Activated CD4-positive, CD25-positive, alpha-beta regulatory T cell (primary cell): ENCODE measurements around the gene GPR27.
A peak's percentile ranks its signal among the peaks of the same experiment; 100 is the strongest.

Experiments used
- DNase-seq, 4 experiments: peaks; one replicate each; lab custom pipeline; 2025; lab: John Stamatoyannopoulos, UW

The GPR27 gene

GRCh38 chr3:71732637-71733036 is 21.0 kb upstream of the GPR27 start:
- DNase-seq: no peak

- no peak for DNase-seq
Measured at GRCh38 chr3:71733319-71733718, 20.3 kb upstream of the GPR27 start.

GRCh38 chr3:71734881-71735280 is 18.8 kb upstream of the GPR27 start:
- DNase-seq: no peak

GRCh38 chr3:71742621-71743020 is 11.0 kb upstream of the GPR27 start:
- DNase-seq: no peak

- no peak for DNase-seq
Measured at GRCh38 chr3:71744738-71745137, 8.9 kb upstream of the GPR27 start.

GRCh38 chr3:71751602-71752001 is 2.1 kb upstream of the GPR27 start:
- DNase-seq: no peak

- no peak for DNase-seq
Measured at GRCh38 chr3:71752831-71753700, 589 bp upstream of the GPR27 start.

GRCh38 chr3:71754610-71755253 is 1.1 kb downstream of the GPR27 start:
- DNase-seq: no peak

GRCh38 chr3:71758091-71758490 is 4.4 kb downstream of the GPR27 start:
- no peak for DNase-seq

GRCh38 chr3:71759401-71759800 is 5.7 kb downstream of the GPR27 start:
- no peak for DNase-seq

GRCh38 chr3:71760140-71760539 is 6.5 kb downstream of the GPR27 start:
- DNase-seq: no peak

GRCh38 chr3:71763426-71763825 is 9.8 kb downstream of the GPR27 start:
- DNase-seq: no peak

- DNase-seq: no peak
Measured at GRCh38 chr3:71771126-71771525, 17.5 kb downstream of the GPR27 start.

- DNase-seq: no peak
Measured at GRCh38 chr3:71771884-71772283, 18.2 kb downstream of the GPR27 start.

GRCh38 chr3:71776538-71776937 is 22.9 kb downstream of the GPR27 start:
- DNase-seq: no peak

GRCh38 chr3:71778353-71778752 is 24.7 kb downstream of the GPR27 start:
- no peak for DNase-seq

GRCh38 chr3:71779674-71780377 is 26.2 kb downstream of the GPR27 start:
- no peak for DNase-seq

GRCh38 chr3:71780430-71780829 is 26.8 kb downstream of the GPR27 start:
- DNase-seq: no peak

GRCh38 chr3:71783152-71783551 is 29.5 kb downstream of the GPR27 start:
- DNase-seq: no peak

- no peak for DNase-seq
Measured at GRCh38 chr3:71784201-71784913, 30.7 kb downstream of the GPR27 start.

GRCh38 chr3:71784914-71785531 is 31.4 kb downstream of the GPR27 start, which contains the start of gene PROK2:
Gene PROK2 (minus strand): TSS chr3:71785148. CDS start chr3:71785052, 96 bp downstream.
- DNase-seq: peak in 1 of 4 experiments; percentile 5
